ENCODE data around the gene SORCS3.

DNA sequence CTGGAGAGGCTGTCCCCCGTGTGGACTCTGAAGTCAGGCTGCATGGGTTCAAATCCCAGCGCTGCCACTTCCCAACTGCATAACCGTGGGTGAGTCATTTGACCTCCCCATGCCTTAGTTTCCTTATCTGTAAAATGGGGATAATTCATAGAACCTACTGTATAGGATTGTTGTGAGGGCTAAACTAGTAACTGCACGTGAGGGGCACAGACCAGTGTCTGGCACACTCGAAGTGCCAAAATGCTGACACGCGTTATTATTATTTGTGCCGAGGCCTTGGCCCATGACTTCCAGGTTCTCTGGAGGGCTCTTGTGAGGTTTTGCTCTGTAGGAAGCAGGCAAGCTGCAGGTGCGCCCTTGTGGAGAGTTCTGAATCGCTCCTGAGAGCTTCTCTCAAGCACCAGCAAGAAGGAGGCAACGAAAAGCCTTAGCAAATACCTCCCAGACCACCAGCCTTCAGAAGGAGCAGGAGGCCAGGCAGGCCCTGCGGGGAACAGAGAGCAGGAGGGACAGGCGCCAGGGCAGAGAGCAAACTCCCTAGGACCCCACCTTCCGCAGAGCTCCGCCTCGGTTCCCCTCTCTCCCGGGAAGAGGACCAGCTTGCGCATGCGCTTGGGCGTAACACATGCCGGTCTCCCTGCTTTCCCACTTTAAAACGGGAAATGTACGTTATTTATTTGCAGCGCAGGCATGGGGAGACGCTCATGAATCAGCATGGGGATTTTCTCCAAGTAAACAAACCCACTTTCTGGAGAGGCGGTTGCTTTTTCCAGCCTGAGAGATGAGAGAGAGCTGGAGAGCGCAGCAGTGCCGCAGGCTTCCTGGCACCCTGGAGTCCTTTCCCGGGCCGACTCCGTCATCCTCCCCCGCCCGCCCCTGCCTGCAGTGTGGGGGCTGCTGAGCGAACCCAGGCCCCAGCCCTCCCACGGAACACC lies 39.6 kb downstream of the SORCS3 start:
- TF ChIP-seq SRSF1 (IDR thresholded peaks at IDR 0.05; ENCODE audit: low read depth, low read length) = no peak
- no peak for TF ChIP-seq CTCF (IDR thresholded peaks at IDR 0.05 in 2 of 3, conservative IDR thresholded peaks at IDR 0.05 in 1 of 3; ENCODE audit: insufficient read depth in 2 of 3, low read depth in 1 of 3, low read length in 3 of 3)
- no peak for TF ChIP-seq ZNF507 (tag; conservative IDR thresholded peaks at IDR 0.05)
- no peak for TF ChIP-seq PHF8 (IDR thresholded peaks at IDR 0.05; ENCODE audit: borderline replicate concordance, low read length)
- no peak for TF ChIP-seq IFI16 (CRISPR knock-in tag; IDR thresholded peaks at IDR 0.05)
- no peak for TF ChIP-seq NCOR1 (IDR thresholded peaks at IDR 0.05)
- TF ChIP-seq CEBPB (tag; IDR thresholded peaks at IDR 0.05) = no peak
- no peak for TF ChIP-seq EHMT2 (IDR thresholded peaks at IDR 0.05)

All from K562 (cell line).